Measurements from ENCODE around the gene FBXO42.
"Not testable (repeated sequence)": the region's sequence is repeated elsewhere in the genome, so short reads cannot be mapped to it uniquely, and the experiment has no call there.

The FBXO42 gene

GRCh38 chr1:16266411-16267118 lies 85.7 kb downstream of the FBXO42 start:
- DNase-seq (ENCODE audit: low read depth) = no peak
- TF ChIP-seq MYC (IDR thresholded peaks at IDR 0.05; ENCODE audit: low read depth, low read length) (no peak), MAX (IDR thresholded peaks at IDR 0.05; ENCODE audit: low read depth, low read length) (no peak), POLR2A (IDR thresholded peaks at IDR 0.05; ENCODE audit: extremely low read depth, insufficient read length) (no peak)
- TF ChIP-seq, protein P1, sequence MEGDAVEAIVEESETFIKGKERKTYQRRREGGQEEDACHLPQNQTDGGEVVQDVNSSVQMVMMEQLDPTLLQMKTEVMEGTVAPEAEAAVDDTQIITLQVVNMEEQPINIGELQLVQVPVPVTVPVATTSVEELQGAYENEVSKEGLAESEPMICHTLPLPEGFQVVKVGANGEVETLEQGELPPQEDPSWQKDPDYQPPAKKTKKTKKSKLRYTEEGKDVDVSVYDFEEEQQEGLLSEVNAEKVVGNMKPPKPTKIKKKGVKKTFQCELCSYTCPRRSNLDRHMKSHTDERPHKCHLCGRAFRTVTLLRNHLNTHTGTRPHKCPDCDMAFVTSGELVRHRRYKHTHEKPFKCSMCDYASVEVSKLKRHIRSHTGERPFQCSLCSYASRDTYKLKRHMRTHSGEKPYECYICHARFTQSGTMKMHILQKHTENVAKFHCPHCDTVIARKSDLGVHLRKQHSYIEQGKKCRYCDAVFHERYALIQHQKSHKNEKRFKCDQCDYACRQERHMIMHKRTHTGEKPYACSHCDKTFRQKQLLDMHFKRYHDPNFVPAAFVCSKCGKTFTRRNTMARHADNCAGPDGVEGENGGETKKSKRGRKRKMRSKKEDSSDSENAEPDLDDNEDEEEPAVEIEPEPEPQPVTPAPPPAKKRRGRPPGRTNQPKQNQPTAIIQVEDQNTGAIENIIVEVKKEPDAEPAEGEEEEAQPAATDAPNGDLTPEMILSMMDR (IDR thresholded peaks at IDR 0.05; ENCODE audit: low read depth, low read length) = no peak
- no peak overlapping the region for H3K4me3 ChIP-seq (ENCODE audit: low read depth, low read length)

DNA sequence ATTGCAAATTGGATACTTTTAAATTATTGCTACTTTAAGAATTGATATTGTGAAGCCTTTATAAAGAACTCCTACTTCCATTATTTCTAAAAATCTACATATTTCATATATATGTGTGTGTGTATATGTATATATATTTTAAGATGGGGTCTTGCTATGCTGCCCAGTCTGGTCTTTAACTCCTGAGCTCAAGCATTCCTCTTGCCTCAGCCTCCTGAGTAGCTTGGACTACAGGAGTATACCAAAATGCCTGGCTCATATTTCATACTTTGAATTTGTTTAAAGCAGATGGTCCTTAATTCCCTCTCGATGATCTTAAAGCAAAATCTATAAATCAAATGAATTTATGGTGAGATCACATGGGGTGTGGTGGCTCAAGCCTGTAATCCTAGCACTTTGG lies 90.2 kb downstream of the FBXO42 start:
- H3K4me3 ChIP-seq (ENCODE audit: low read depth, low read length) = no peak overlapping the region
- TF ChIP-seq POLR2A (IDR thresholded peaks at IDR 0.05; ENCODE audit: extremely low read depth, insufficient read length) (no peak), MAX (IDR thresholded peaks at IDR 0.05; ENCODE audit: low read depth, low read length) (no peak)
- TF ChIP-seq, protein P1 (IDR thresholded peaks at IDR 0.05; ENCODE audit: low read depth, low read length) = no peak
- no peak for DNase-seq (ENCODE audit: low read depth)

DNA sequence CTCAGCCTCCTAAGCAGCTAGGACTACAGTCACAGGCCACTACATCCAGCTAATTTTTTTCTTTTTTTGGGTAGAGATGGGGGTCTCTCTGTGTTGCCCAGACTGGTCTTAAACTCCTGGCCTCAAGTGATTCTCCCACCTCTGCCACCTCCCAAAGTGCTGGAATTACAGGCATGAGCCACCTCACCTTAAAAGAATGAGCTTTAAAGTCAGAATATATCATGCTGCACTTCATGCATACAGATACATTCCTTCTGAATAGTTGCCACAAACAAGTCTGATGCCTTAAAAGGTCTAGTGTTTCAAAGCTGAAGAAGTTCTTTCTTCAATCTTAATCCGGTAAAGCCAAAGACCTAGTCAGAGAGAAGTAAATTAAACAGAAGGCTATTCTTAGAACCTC lies 91.5 kb downstream of the FBXO42 start:
- no peak for DNase-seq (ENCODE audit: low read depth)
- H3K4me3 ChIP-seq (ENCODE audit: low read depth, low read length) = no peak overlapping the region
- TF ChIP-seq, protein P1 (IDR thresholded peaks at IDR 0.05; ENCODE audit: low read depth, low read length) = no peak
- TF ChIP-seq MAX (IDR thresholded peaks at IDR 0.05; ENCODE audit: low read depth, low read length) = no peak

- no peak overlapping the region for H3K4me3 ChIP-seq (ENCODE audit: low read depth, low read length)
- DNase-seq (ENCODE audit: low read depth) = no peak
- TF ChIP-seq MAX (IDR thresholded peaks at IDR 0.05; ENCODE audit: low read depth, low read length) (no peak), POLR2A (IDR thresholded peaks at IDR 0.05; ENCODE audit: extremely low read depth, insufficient read length) (no peak), MYC (IDR thresholded peaks at IDR 0.05; ENCODE audit: low read depth, low read length) (no peak)
- TF ChIP-seq, protein P1 (IDR thresholded peaks at IDR 0.05; ENCODE audit: low read depth, low read length) = no peak
Measured at GRCh38 chr1:16258591-16259135, 93.6 kb downstream of the FBXO42 start.

DNA sequence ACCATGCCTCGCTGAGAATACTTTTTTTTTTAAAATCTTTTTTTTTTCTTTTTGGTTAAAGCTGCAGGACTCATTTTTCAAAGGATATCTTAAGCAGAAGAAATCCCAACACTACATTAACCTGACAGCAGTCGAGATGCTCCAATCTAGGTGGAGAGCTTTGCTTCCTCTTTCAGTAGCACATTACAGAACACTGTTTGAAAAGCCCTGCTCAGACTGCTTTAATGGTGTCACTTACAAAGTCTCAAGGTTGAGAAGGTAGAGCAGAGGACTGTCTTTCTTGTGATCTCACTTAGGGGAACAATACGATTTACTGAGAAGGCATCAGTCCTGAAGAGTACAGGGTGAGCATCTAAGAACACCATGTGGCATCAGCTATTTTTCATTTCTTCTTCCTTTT lies 94.3 kb downstream of the FBXO42 start:
- no peak for TF ChIP-seq MYC (IDR thresholded peaks at IDR 0.05; ENCODE audit: low read depth, low read length)
- TF ChIP-seq MAX (IDR thresholded peaks at IDR 0.05; ENCODE audit: low read depth, low read length) = no peak
- no peak for TF ChIP-seq POLR2A (IDR thresholded peaks at IDR 0.05; ENCODE audit: extremely low read depth, insufficient read length)
- TF ChIP-seq, protein P1 (IDR thresholded peaks at IDR 0.05; ENCODE audit: low read depth, low read length) = no peak
- DNase-seq (ENCODE audit: low read depth) = no peak
- H3K4me3 ChIP-seq (ENCODE audit: low read depth, low read length) = no peak overlapping the region

DNA sequence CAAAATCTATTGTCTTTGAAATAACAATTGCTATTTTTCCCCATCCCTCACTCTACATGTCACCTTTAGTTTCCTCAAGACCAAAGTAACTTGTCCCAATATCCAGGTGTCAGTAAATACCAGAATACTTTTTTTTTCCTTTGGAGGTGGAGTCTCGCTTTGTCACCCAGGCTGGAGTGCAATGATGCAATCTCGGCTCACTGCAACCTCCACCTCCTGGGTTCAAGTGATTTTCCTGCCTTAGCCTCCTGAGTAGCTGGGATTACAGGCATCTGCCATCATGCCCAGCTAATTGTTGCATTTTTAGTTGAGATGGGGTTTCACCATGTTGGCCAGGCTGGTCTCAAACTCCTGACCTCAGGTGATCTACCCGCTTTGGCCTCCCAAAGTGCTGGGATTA lies 94.7 kb downstream of the FBXO42 start:
- not testable (repeated sequence) for H3K4me3 ChIP-seq (ENCODE audit: low read depth, low read length); DNase-seq (ENCODE audit: low read depth)
